SU-DHL-6 (cell line): ENCODE measurements around the gene RAB36.

Experiments used
- H2AFZ ChIP-seq: fragments of 200-600 bp; sonication (generic); 2 replicates; pipeline ENCODE4 v1.6.1; 2014; ENCODE audit warnings: low read depth, mild to moderate bottlenecking, moderate library complexity, mixed read lengths, antibody characterized with exemption, low read length; ENCODE audit not compliant: severe bottlenecking
- H3F3A ChIP-seq: fragments of 200-600 bp; shearing (Covaris generic); 2 replicates; pipeline ENCODE4 v1.6.0; 2016; ENCODE audit warnings: antibody characterized with exemption, mild to moderate bottlenecking; ENCODE audit not compliant: insufficient read depth
- H3K27ac ChIP-seq: fragments of 200-600 bp; sonication (generic); 2 replicates; pipeline ENCODE4 v1.5.1; 2016; ENCODE audit warnings: low read depth, mild to moderate bottlenecking, low read length, moderate library complexity, mixed read lengths
- H3K27me3 ChIP-seq: fragments of 200-600 bp; sonication (generic), shearing (Covaris generic); 2 replicates; pipeline ENCODE4 v1.6.0; 2014; ENCODE audit warnings: mild to moderate bottlenecking, low read length
- H3K36me3 ChIP-seq: fragments of 200-600 bp; sonication (generic); 2 replicates; pipeline ENCODE4 v1.6.1; 2014; ENCODE audit warnings: mild to moderate bottlenecking, low read length, mixed read lengths
- H3K4me2 ChIP-seq: fragments of 300-600, 200-600 bp; shearing (Covaris generic), sonication (generic); 2 replicates; pipeline ENCODE4 v1.6.0; 2014; ENCODE audit warnings: low read length, low read depth, mild to moderate bottlenecking; ENCODE audit not compliant: poor library complexity, severe bottlenecking
- H3K4me3 ChIP-seq: fragments of 200-600 bp; sonication (generic); 2 replicates; pipeline ENCODE4 v1.5.1; 2014; ENCODE audit warnings: antibody characterized with exemption, low read length, mild to moderate bottlenecking, mixed read lengths; ENCODE audit not compliant: insufficient read depth, poor library complexity, severe bottlenecking
- H3K79me2 ChIP-seq: fragments of 200-600 bp; sonication (generic); 2 replicates; pipeline ENCODE4 v1.6.1; 2014; ENCODE audit warnings: mild to moderate bottlenecking, low read length, moderate library complexity; ENCODE audit not compliant: insufficient read depth
- H3K9ac ChIP-seq: fragments of 200-600 bp; sonication (generic); 2 replicates; pipeline ENCODE4 v1.7.0; 2014; ENCODE audit warnings: mild to moderate bottlenecking, low read length
- H3K9me2 ChIP-seq: fragments of 200-600 bp; sonication (generic); replicated peaks from 2 replicates; pipeline ENCODE4 v1.6.1; 2014; ENCODE audit warnings: low read length; ENCODE audit not compliant: insufficient read depth
- H3K9me3 ChIP-seq: fragments of 200-600 bp; sonication (generic); 2 replicates; pipeline ENCODE4 v1.6.1; 2014; ENCODE audit warnings: low read length, mixed read lengths; ENCODE audit not compliant: insufficient read depth
- H4K20me1 ChIP-seq: fragments of 200-600 bp; sonication (generic); 2 replicates; pipeline ENCODE4 v1.6.1; 2014; ENCODE audit warnings: low read depth, mild to moderate bottlenecking, antibody characterized with exemption, low read length, moderate library complexity, mixed read lengths
- EZH2phosphoT487 ChIP-seq: fragments of 200-600 bp; sonication (generic), shearing (Covaris generic); conservative IDR thresholded peaks from 2 replicates; pipeline ENCODE4 v1.6.1; 2018; ENCODE audit warnings: mild to moderate bottlenecking, antibody characterized with exemption, low read length, moderate library complexity, mixed read lengths
- TF ChIP-seq, protein P1 (sequence below): fragments of 200-600 bp; sonication (generic); IDR thresholded peaks from one replicate; pipeline ENCODE4 v1.5.1; 2017; ENCODE audit warnings: antibody characterized with exemption, mild to moderate bottlenecking, low read length, moderate library complexity; ENCODE audit not compliant: insufficient read depth, poor library complexity, severe bottlenecking

RAB36 gene

GRCh38 chr22:23120415-23120899, 24.8 kb upstream of the RAB36 start:
- Histone ChIP-seq H4K20me1 (no peaks in the 10 kb centered on the region), H3F3A (no peaks in the 10 kb centered on the region), H3K4me2 (no peak overlapping the region), H3K9ac (no peak overlapping the region), H3K27ac (no peak overlapping the region), H3K36me3 (no peaks in the 10 kb centered on the region), H2AFZ (no peak overlapping the region), H3K9me2 (no peaks in the 10 kb centered on the region), H3K27me3 (no peaks in the 10 kb centered on the region), H3K79me2 (no peaks in the 10 kb centered on the region), H3K9me3 (no peaks in the 10 kb centered on the region), H3K4me3 (no peak overlapping the region)
- TF ChIP-seq EZH2phosphoT487: no peak
- TF ChIP-seq, protein P1, sequence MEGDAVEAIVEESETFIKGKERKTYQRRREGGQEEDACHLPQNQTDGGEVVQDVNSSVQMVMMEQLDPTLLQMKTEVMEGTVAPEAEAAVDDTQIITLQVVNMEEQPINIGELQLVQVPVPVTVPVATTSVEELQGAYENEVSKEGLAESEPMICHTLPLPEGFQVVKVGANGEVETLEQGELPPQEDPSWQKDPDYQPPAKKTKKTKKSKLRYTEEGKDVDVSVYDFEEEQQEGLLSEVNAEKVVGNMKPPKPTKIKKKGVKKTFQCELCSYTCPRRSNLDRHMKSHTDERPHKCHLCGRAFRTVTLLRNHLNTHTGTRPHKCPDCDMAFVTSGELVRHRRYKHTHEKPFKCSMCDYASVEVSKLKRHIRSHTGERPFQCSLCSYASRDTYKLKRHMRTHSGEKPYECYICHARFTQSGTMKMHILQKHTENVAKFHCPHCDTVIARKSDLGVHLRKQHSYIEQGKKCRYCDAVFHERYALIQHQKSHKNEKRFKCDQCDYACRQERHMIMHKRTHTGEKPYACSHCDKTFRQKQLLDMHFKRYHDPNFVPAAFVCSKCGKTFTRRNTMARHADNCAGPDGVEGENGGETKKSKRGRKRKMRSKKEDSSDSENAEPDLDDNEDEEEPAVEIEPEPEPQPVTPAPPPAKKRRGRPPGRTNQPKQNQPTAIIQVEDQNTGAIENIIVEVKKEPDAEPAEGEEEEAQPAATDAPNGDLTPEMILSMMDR: no peak

GRCh38 chr22:23121000-23121421, 24.3 kb upstream of the RAB36 start:
- Histone ChIP-seq H3K9ac (no peak overlapping the region), H3K4me2 (no peak overlapping the region), H3K9me2 (no peaks in the 10 kb centered on the region), H4K20me1 (no peaks in the 10 kb centered on the region), H3K27me3 (no peaks in the 10 kb centered on the region), H3K4me3 (no peak overlapping the region), H3F3A (no peaks in the 10 kb centered on the region), H3K36me3 (no peaks in the 10 kb centered on the region), H2AFZ (no peak overlapping the region), H3K9me3 (no peaks in the 10 kb centered on the region), H3K79me2 (no peaks in the 10 kb centered on the region), H3K27ac (no peak overlapping the region)
- no peak for TF ChIP-seq EZH2phosphoT487
- TF ChIP-seq, protein P1: no peak

DNA sequence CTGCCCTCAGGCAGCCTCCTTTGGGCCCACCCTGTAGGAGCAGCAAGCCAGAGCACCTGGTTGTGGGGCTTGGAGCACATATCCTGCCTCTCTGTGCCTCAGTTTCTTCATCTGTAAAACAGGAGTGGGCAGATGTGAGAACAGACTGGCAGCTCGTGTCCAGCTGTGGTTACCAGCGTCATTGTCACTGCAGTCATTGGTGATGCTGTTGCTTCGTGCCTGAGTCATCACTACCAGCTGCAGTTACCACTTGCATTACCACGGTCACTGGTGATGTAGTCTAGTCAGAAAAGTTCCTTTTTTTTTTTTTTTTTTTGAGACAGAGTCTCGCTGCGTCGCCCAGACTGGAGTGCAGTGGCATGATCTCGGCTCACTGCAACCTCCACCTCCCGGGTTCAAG, 23.9 kb upstream of the RAB36 start:
- Histone ChIP-seq H3K27me3 (no peaks in the 10 kb centered on the region), H2AFZ (no peak overlapping the region), H4K20me1 (no peaks in the 10 kb centered on the region), H3K4me3 (no peak overlapping the region), H3K36me3 (no peaks in the 10 kb centered on the region), H3K9me2 (no peaks in the 10 kb centered on the region), H3K9me3 (no peaks in the 10 kb centered on the region), H3F3A (no peaks in the 10 kb centered on the region), H3K27ac (no peak overlapping the region), H3K9ac (no peak overlapping the region), H3K4me2 (no peak overlapping the region), H3K79me2 (no peaks in the 10 kb centered on the region)
- TF ChIP-seq EZH2phosphoT487: no peak
- TF ChIP-seq, protein P1: no peak
